Stimulated activated CD4-positive, alpha-beta T cell treated with anti-CD3 and anti-CD28 coated beads, Interleukin-1b, Interleukin-23, amount 100 ng/mL, for 24 hours (primary cell): ENCODE measurements around the gene PEX10.

Experiments used
- DNase-seq, 4 experiments: peaks; one replicate each; pipeline ENCODE4 v3.0.0-alpha.2; 2020; ENCODE audit warnings: low read depth in 4 of 4, low spot score in 1 of 4

PEX10 gene

DNA sequence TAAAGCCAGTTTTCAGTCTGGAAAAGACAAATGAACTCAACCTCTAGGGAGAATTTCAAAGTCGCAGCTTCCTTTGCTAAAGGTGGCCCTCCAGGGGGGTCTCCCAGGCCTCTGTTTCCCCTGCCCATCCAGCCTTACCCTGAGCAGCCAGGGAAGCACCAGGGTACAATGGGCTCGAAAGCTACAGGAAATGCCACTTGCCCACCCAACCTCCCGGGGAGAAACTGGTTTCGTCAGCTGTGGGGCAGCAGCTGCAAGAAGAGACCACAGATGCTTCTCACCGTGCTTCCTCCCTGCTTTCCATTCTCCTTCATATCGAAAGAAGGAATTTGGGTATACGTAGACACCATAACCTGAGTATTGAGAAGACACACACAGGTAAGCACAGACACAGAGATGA, 22.7 kb downstream of the PEX10 start:
- no peak for DNase-seq

DNA sequence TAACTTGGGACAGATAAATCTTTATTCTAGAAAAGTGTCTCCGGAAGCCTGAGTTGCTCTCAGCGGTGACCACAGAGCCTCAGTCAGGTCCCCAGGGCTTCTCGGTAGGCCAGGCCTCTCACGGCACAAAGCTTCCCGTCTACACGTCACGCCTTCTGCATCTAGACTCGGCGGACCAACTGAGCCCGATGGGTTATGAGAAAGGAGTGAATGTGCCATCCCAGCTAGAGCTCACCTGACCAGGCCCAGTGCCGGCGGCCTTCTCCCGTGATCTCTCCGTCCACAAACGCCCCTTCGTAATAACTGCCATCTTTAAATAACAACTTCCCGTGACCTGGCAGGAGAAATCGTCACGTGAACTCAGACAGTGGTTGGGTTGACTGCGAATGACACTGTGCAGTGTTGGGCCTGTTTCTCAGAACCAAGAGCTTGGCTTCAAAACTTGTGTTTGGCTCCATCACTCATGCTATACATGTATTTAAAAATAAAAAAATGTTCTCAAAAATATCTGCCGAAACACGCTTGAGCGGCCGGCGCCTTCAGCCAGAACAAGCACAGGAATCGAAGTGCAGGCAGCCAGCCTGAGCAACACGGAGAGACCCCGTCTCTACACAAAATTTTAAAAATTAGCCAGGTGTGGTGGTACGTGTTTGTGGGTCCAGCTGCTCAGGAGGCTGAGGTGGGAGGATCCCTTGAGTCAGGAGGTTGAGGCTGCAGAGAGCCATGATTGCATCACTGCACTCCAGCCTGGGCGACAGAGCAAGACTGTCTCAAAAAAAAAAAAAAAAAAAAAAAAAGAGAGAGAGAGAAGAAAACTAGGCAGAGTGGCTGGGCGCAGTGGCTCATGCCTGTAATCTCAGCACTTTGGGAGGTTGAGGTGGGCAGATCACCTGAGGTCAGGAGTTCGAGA, 24.1 kb downstream of the PEX10 start:
- DNase-seq = no peak

DNA sequence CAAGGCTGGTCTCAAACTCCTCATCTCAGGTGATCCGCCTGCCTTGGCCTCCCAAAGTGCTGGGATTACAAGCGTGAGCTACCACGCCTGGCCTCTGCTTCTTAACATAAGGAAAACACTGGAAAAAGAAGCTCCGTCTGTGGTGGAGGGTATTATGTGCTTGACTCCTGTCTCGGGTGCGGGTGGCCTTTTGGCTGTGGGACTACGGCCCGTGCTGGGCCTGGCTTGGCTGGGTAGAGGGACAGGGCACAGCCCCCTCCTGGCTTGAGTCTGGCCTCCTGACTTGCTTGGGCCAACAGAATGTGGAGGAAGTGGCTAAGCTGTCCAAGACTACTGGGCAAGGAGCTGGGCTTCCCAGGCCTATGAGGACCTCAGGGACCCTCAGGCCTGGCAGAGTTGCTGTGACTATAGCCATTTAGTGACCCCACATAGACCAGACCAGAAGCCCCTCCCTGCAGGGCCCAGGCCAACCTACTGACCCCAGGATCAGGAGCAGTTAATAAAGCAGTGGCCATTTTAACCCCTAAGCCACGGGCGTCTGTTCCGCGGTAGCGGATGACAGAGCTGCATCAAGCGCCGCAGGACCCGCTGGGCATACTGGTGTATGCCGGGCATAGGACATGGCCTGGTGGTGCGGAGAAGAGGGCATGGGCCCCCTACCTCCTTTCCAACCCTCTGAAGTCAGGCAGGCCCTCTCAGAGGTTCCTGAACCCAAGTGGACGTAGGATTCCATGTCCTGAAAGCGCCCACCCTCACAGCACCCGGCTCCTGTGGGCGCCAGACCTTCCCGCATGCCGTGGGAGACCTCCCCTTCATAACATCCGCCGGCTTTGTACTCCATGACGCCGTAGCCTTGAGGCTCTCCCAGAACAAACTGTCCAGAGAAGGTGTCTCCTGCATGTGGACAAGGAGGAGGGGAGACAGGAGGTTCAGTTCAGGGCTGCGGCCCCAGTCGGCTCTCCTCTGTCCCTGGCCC, 25.4 kb downstream of the PEX10 start:
- no peak for DNase-seq

GRCh38 chr1:2385606-2386280, 26.6 kb downstream of the PEX10 start:
- DNase-seq = no peak

DNA sequence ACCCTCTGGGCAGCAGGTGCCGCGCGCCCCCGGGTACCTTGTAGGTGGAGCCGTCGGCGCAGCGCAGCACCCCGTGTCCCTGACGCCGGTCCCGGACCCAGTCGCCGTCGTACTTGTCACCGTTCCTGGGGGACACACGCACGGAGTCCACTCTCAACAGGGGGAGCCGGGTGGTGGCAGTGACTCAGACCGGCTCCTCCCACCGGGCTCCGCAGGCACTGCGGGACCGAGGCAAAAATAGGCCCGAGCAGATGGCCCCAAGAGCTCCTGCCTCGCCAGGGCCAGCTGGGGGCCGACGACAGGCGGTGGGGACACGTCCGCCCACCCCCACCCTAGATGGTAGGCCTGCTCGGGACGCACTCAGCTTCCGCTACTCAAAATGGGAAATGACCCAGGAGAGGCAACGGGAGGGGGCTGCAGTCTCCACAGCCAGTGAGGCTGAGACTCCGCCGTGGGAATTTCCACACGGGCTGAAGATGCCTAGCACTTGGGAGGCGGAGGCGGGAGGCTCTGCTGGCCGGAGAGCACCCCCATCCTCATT, 27.4 kb downstream of the PEX10 start:
- no peak for DNase-seq

- no peak for DNase-seq
Measured at GRCh38 chr1:2384130-2384860, 28.1 kb downstream of the PEX10 start.

- no peak for DNase-seq
Measured at GRCh38 chr1:2383576-2383975, 28.8 kb downstream of the PEX10 start.

- no peak for DNase-seq
Measured at GRCh38 chr1:2382621-2383361, 29.6 kb downstream of the PEX10 start.

DNA sequence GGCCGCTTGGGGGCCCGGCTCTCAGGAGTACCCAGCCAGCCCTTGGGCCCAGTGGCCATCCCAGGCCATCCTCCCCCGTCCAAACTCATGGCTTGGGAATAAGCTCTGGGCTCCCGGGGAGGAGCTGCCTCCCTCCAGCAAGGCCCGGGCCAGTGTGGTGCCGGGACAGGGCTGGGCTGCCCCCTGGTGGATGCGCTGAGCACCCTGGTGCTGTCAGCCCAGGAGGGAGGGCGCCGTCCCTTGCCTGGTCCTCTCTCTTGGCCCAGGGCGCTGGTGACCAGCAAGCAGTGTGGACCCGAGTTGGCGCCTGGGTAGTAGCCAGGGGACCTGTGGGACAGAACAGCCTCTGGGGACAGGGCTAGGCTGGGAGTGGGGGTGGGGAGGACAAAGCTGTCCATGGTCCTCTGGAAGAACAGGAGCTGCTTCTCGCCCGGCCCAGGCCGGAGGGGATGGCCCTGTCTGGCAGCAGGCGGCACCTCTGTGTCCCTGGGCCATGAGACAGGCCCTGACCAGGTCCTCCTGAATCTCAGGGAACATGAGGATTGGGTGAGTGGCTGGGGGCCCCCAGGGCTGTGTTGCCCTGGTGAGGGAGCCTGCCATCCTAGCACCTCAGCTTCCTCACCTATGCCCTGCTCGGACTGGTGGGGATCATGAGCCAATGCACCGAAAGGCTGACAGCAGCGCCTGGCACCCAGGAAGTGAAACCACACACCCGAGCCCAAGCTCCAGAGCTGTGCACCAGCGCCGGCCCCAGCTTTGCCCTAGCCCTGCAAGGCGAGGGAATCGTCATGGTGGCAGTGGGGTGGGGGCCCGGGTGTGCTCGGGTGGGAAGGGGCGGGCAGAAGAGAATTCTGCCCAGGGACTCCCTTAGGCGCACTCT, 30.4 kb downstream of the PEX10 start:
- DNase-seq = peak; percentile 40 to 71 (median 68)

GRCh38 chr1:2380816-2381591, 31.4 kb downstream of the PEX10 start:
- no peak for DNase-seq

DNA sequence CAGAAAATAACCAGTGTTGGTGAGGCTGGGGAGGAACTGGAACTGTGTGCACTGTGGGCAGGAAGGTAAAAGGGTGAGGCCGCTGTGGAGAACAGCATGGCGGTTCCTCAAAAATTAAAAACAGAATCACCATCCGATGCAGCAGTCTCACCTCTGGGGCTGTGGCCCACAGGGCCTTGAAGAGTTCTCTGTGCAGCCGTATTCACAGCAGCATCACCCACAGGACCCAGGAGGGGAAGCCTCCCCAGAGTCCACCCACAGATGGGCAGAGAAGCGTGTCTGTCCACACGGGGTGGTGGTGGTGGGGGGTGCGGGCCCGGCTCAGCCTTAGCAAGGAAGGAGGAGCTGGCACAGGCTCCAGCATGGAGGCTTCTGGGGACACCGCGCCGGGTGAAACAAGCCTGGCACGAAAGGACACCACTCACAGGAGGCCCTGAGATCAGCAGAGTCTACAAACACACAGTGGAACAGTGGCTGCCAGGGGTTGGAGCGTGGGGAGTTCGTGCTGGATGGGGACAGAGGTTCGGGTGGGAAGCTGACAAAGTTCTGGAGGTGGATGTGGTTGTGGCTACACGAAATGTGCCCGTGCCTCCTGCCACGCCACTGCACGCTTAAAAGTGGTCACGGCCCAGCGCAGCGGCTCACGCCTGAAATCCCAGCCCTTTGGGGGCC, 32.5 kb downstream of the PEX10 start:
- no peak for DNase-seq

DNA sequence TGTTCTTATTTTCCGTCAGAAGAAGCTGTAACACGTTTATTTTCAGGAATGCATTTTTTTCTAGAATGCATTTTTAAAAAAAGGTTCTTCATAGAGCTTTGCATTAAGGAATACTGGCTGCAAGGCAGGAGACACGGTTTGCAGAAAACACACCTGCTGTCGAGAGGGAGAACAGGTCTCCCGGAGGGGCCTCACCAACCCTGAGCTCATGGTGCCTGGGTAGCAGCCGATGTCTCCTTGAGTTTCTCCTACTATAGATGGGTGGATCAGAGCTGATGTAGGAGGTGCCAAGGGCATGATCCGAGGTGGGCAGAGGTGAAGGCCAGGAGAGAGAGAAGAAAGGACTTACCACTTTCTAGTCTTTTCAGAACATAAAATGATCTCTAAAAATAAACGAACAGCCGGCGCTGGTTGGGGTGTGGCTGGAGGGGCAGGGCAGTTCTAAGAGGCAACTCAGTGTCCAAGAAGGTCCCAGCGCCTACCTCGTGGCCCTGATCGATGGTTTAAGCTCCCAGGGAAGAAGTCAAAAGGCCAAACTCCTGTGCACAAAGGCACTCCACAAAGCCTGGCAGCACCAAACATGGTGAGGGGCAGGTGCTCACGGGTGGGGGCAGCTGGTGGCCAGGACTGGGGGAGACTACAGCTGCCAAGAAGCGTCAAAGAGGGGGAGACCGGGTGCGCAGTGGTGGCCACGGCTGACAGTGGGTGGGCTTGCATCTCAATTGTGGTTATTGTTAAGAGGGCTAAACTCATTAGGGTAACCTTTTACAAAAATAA, 33.2 kb downstream of the PEX10 start:
- no peak for DNase-seq

DNA sequence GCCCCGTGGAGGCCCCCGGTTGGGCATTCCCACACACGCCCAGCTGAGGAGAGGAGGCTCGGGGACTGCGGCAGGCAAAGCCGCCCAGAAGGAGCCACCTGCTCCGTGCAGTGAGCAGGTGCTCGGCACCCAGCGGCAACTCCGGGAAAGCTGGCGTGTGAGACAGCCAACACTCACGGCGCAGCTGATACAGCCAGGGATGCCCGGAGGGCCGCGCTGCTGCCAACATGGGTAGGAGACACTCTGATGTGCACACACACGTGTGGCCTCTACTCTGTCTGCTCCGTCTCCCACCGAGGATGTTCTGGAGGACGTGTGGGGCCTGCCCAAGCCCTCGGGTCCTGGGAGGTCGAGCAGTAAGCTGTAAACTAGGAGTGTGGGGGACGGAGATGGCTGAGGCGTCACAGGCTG, 33.9 kb downstream of the PEX10 start:
- DNase-seq = no peak

GRCh38 chr1:2377751-2378440, 34.5 kb downstream of the PEX10 start:
- DNase-seq = no peak

DNA sequence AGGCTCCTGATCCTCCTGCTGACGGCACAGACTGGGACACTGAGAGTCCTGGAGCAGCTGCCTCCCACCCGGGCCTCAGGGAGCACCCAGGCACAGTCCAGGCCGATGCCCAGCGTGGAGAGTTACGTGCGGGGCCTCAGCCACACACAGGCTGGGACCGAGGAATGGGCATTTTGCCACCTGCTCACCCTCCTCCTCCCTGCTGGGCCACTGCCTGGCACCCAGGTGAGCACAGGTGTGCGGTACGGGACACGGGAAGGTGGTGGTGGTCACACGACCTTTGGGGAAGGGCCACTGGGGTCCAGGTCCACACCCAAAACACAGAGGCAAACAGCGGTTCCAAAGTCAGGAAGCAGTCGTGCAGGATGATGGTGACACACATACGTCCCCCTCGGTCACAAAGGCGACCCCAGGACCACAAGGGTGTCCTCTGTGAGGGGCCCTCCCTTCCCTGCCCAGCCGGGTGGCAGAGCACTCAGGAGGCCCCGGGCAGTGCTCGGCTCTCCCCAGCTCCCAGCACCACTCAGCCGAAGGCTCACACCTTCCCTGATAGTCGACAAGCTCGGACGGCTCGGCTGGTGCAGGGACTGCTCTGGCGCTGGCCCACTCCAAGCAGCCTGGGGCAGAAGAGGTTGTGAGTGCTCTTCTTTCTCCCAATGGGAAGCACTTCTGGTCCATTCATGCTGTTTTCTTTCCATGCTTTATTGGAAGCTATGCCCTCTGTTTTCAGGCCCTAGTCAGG, 35.3 kb downstream of the PEX10 start:
- DNase-seq = no peak
